Measurements from ENCODE around the gene CDCP2. TPM values are rescaled to one million over a fixed set of nuclear protein-coding genes. Genes with fewer than 3 reads are reported as not detected.
"Not testable (repeated sequence)": the region's sequence is repeated elsewhere in the genome, so short reads cannot be mapped to it uniquely, and the experiment has no call there.

The CDCP2 gene
- total RNA-seq, 2 experiments from 2014 or later: 0.18 TPM; not detected in 1

- H3K27me3 Mint-ChIP-seq: no peaks in the 10 kb centered on the region
- no peak overlapping the region for H3K4me3 Mint-ChIP-seq
- no peak for TF ChIP-seq CTCF (IDR thresholded peaks at IDR 0.05)
- H3K9me3 Mint-ChIP-seq: no peaks in the 10 kb centered on the region
- intact Hi-C loops (cut with micrococcal nuclease): no loop called here
- POLR2A ChIA-PET: interaction anchor here (0.8 kb wide), 1 partner anchor 18 kb away, joined by 3 read pairs; no protein-coding TSS in a partner anchor
- H3K36me3 Mint-ChIP-seq (ENCODE audit: low read depth): peaks cover 15% of the 10 kb centered on the region
- ATAC-seq: no peak
- DNase-seq: no peak
- no peaks in the 10 kb centered on the region for H3K4me1 Mint-ChIP-seq (ENCODE audit: low read depth)
- CTCF ChIA-PET: interaction anchor here (1.1 kb wide), 1 partner anchor 14 kb away, joined by 8 read pairs; no protein-coding TSS in a partner anchor
- H3K27ac Mint-ChIP-seq: no peak overlapping the region
Observed at GRCh38 chr1:54095546-54096226, 57.1 kb downstream of the CDCP2 start.

GRCh38 chr1:54094730-54095105, 58.1 kb downstream of the CDCP2 start:
- H3K4me1 Mint-ChIP-seq (ENCODE audit: low read depth); POLR2A ChIA-PET; ATAC-seq; H3K27ac Mint-ChIP-seq; DNase-seq; H3K27me3 Mint-ChIP-seq; intact Hi-C loops (cut with micrococcal nuclease); H3K4me3 Mint-ChIP-seq; H3K9me3 Mint-ChIP-seq: not testable (repeated sequence)
- H3K36me3 Mint-ChIP-seq (ENCODE audit: low read depth): peaks cover 10% of the 10 kb centered on the region
- CTCF ChIA-PET: interaction anchor here (1.1 kb wide), 1 partner anchor 13 kb away, joined by 8 read pairs; no protein-coding TSS in a partner anchor

- H3K27ac Mint-ChIP-seq: no peak overlapping the region
- intact Hi-C loops (cut with micrococcal nuclease): no loop called here
- TF ChIP-seq CTCF (IDR thresholded peaks at IDR 0.05): no peak
- H3K4me3 Mint-ChIP-seq: no peak overlapping the region
- H3K4me1 Mint-ChIP-seq (ENCODE audit: low read depth): no peaks in the 10 kb centered on the region
- peaks cover 10% of the 10 kb centered on the region for H3K36me3 Mint-ChIP-seq (ENCODE audit: low read depth)
- no peak for ATAC-seq
- no peaks in the 10 kb centered on the region for H3K27me3 Mint-ChIP-seq
- H3K9me3 Mint-ChIP-seq: no peaks in the 10 kb centered on the region
- ChIA-PET POLR2A (no interaction called here), CTCF (interaction anchor here (1.1 kb wide), 1 partner anchor 12 kb away, joined by 8 read pairs; no protein-coding TSS in a partner anchor)
- DNase-seq: no peak
Observed at GRCh38 chr1:54094001-54094729, 58.6 kb downstream of the CDCP2 start.

GRCh38 chr1:54091666-54092065, 61.1 kb downstream of the CDCP2 start:
- ATAC-seq (no peak), DNase-seq (no peak)
- TF ChIP-seq CTCF (IDR thresholded peaks at IDR 0.05): no peak
- Mint-ChIP-seq H3K36me3 (ENCODE audit: low read depth) (peaks cover 3% of the 10 kb centered on the region), H3K27me3 (no peaks in the 10 kb centered on the region), H3K9me3 (no peaks in the 10 kb centered on the region), H3K27ac (no peak overlapping the region), H3K4me1 (ENCODE audit: low read depth) (no peaks in the 10 kb centered on the region), H3K4me3 (no peak overlapping the region)
- ChIA-PET CTCF (interaction anchor here (3.7 kb wide), 1 partner anchor 10 kb away, joined by 19 read pairs; no protein-coding TSS in a partner anchor), POLR2A (no interaction called here)
- intact Hi-C loops (cut with micrococcal nuclease): no loop called here

GRCh38 chr1:54088385-54088784, 64.4 kb downstream of the CDCP2 start:
- Mint-ChIP-seq H3K9me3 (no peaks in the 10 kb centered on the region), H3K27ac (no peak overlapping the region), H3K27me3 (no peaks in the 10 kb centered on the region), H3K4me3 (no peak overlapping the region), H3K36me3 (ENCODE audit: low read depth) (no peaks in the 10 kb centered on the region), H3K4me1 (ENCODE audit: low read depth) (no peaks in the 10 kb centered on the region)
- DNase-seq: no peak
- ATAC-seq: no peak
- intact Hi-C loops (cut with micrococcal nuclease): no loop called here
- CTCF ChIA-PET: interaction anchor here (1.0 kb wide), 1 partner anchor 17 kb away, joined by 3 read pairs; no protein-coding TSS in a partner anchor
- TF ChIP-seq CTCF (IDR thresholded peaks at IDR 0.05): no peak
- POLR2A ChIA-PET: no interaction called here

All from activated CD8-positive, alpha-beta T cell treated with anti-CD3 and anti-CD28 coated beads for 36 hours (primary cell).